HCT116 (cell line): ENCODE data around the gene NR4A1.

Experiments
- CTCF ChIP-seq, 3 experiments: fragments of 200-600 bp in 1 of 3; sonication (generic) in 1 of 3; IDR thresholded peaks in 2 of 3; conservative IDR thresholded peaks in 1 of 3; 2 replicates each; pipeline ENCODE4 v1.5.1; 2012 to 2017; ENCODE audit warnings: low read depth in 2 of 3, low read length in 2 of 3, antibody characterized with exemption in 1 of 3, borderline replicate concordance in 1 of 3, control low read depth in 1 of 3, mild to moderate bottlenecking in 1 of 3, mixed read lengths in 1 of 3, mixed run types in 1 of 3, moderate library complexity in 1 of 3; ENCODE audit not compliant: insufficient read depth in 1 of 3
- ELF1 ChIP-seq: IDR thresholded peaks from 2 replicates; pipeline ENCODE4 v1.6.1; 2012; ENCODE audit warnings: low read depth, borderline replicate concordance
- EZH2 ChIP-seq: fragments of 200-600 bp; sonication (generic); IDR thresholded peaks from 2 replicates; pipeline ENCODE4 v1.6.1; 2017; ENCODE audit warnings: antibody characterized with exemption, mixed run types
- EZH2phosphoT487 ChIP-seq: fragments of 200-600 bp; IDR thresholded peaks from 2 replicates; pipeline ENCODE4 v1.6.1; 2018; ENCODE audit warnings: antibody characterized with exemption, borderline replicate concordance
- JUND ChIP-seq: IDR thresholded peaks from 2 replicates; pipeline ENCODE4 v1.6.1; 2012
- POLR2A ChIP-seq: IDR thresholded peaks from 2 replicates; pipeline ENCODE4 v1.7.0; 2011; ENCODE audit warnings: borderline replicate concordance; ENCODE audit not compliant: insufficient read depth, insufficient read length; ENCODE audit errors: extremely low read depth
- ZFX ChIP-seq: fragments of 450-650 bp; IDR thresholded peaks from 2 replicates; pipeline ENCODE4 v1.6.1; 2017
- TF ChIP-seq, protein P1 (sequence below): IDR thresholded peaks from 2 replicates; pipeline ENCODE4 v1.6.1; 2012

DNA sequence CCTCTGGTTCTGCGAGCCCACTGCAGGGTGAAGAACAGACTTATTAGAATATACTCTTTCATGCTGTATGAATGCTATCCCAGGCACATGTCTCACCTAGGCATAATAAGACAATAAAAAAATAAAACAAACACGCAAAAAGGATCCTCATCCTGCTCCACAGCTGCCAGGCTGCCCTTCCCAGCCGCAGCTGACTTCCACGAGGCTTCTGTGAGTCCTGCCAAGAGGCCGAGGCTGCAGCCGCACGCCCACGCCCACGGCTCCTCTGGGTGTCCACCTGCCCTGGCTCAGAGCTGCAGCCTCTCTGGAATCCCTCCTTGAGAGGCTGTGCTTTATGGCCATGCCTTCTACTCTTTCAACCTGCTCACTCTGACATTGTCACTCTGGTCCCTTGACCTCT is 35.1 kb downstream of the NR4A1 start:
- TF ChIP-seq, protein P1, sequence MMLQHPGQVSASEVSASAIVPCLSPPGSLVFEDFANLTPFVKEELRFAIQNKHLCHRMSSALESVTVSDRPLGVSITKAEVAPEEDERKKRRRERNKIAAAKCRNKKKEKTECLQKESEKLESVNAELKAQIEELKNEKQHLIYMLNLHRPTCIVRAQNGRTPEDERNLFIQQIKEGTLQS = no peak
- TF ChIP-seq POLR2A = no peak
- TF ChIP-seq ELF1 = no peak
- no peak for TF ChIP-seq CTCF (IDR thresholded peaks at IDR 0.05 in 2 of 3, conservative IDR thresholded peaks at IDR 0.05 in 1 of 3; ENCODE audit: borderline replicate concordance in 1 of 3, insufficient read depth in 1 of 3, low read depth in 2 of 3, low read length in 2 of 3)
- TF ChIP-seq ZFX = no peak
- TF ChIP-seq EZH2 = no peak
- no peak for TF ChIP-seq JUND
- TF ChIP-seq EZH2phosphoT487 = no peak
